OCI-LY7 (cell line): ENCODE data around the gene RNF14. TPM values are rescaled to one million over a fixed set of nuclear protein-coding genes. Genes with fewer than 3 reads are reported as not detected.
A peak's percentile ranks its signal among the peaks of the same experiment; 100 is the strongest.

Source experiments
- BruUV-seq: library from RNA; stranded (reverse); fragments of 400-500 nt; replicated peaks from 2 replicates; lab custom pipeline; 2021; lab: Mats Ljungman, UMichigan
- CTCF ChIA-PET: fragments of 300-600 bp; sonication (Branson Sonifier 250); formaldehyde crosslinking; loops from one replicate; lab custom pipeline; 2022; ENCODE audit warnings: antibody characterized with exemption; ENCODE audit not compliant: unreplicated experiment; lab: Charles Lee
- POLR2A ChIA-PET: fragments of 300-600 bp; sonication (Branson Sonifier 250); formaldehyde crosslinking; loops from one replicate; lab custom pipeline; 2022; ENCODE audit warnings: antibody characterized with exemption; lab: Charles Lee
- DNase-seq: peaks from one replicate; pipeline ENCODE4 v3.0.0-alpha.2; 2015; ENCODE audit warnings: low spot score
- H2AFZ ChIP-seq: fragments of 200-600 bp; sonication (generic), shearing (Covaris generic); 2 replicates; pipeline ENCODE4 v1.6.1; 2014; ENCODE audit warnings: mild to moderate bottlenecking, antibody characterized with exemption, low read length, moderate library complexity
- H3K27ac ChIP-seq: fragments of 200-600 bp; sonication (generic); 2 replicates; pipeline ENCODE4 v1.5.1; 2014; ENCODE audit warnings: mixed run types, low read depth, mild to moderate bottlenecking, moderate library complexity, low read length, inconsistent platforms; ENCODE audit not compliant: poor library complexity, severe bottlenecking
- H3K36me3 ChIP-seq: fragments of 200-600 bp; sonication (generic); 2 replicates; pipeline ENCODE4 v1.6.1; 2014; ENCODE audit warnings: mild to moderate bottlenecking, antibody characterized with exemption, low read length, moderate library complexity, mixed read lengths; ENCODE audit not compliant: insufficient read depth
- H3K4me1 ChIP-seq: fragments of 200-600 bp; sonication (generic); 2 replicates; pipeline ENCODE4 v1.5.1; 2014; ENCODE audit warnings: mild to moderate bottlenecking, low read length; ENCODE audit not compliant: insufficient read depth, poor library complexity, severe bottlenecking
- H3K4me2 ChIP-seq: fragments of 200-600 bp; sonication (generic); 2 replicates; pipeline ENCODE4 v1.6.1; 2014; ENCODE audit warnings: mild to moderate bottlenecking, low read length
- H3K4me3 ChIP-seq: fragments of 200-600 bp; sonication (generic); 2 replicates; pipeline ENCODE4 v1.5.1; 2014; ENCODE audit warnings: mild to moderate bottlenecking, low read depth, low read length; ENCODE audit not compliant: poor library complexity, severe bottlenecking
- H3K79me2 ChIP-seq: fragments of 200-600 bp; sonication (generic); 2 replicates; pipeline ENCODE4 v1.6.1; 2016; ENCODE audit warnings: low read depth, mild to moderate bottlenecking, low read length, moderate library complexity, mixed read lengths; ENCODE audit not compliant: insufficient read depth
- H3K9me2 ChIP-seq: fragments of 200-600 bp; sonication (generic); 2 replicates; pipeline ENCODE4 v1.6.1; 2016; ENCODE audit warnings: mild to moderate bottlenecking, low read length, mixed read lengths; ENCODE audit not compliant: insufficient read depth
- H3K9me3 ChIP-seq: fragments of 200-600 bp; sonication (generic); 2 replicates; pipeline ENCODE4 v1.6.1; 2014; ENCODE audit warnings: mild to moderate bottlenecking, mixed run types, low read length, mixed read lengths
- H4K20me1 ChIP-seq: fragments of 200-600 bp; sonication (generic); 2 replicates; pipeline ENCODE4 v1.6.1; 2014; ENCODE audit warnings: mild to moderate bottlenecking, antibody characterized with exemption, low read length, moderate library complexity, mixed read lengths; ENCODE audit not compliant: insufficient read depth
- EZH2phosphoT487 ChIP-seq: fragments of 200-600 bp; sonication (generic); IDR thresholded peaks from 2 replicates; pipeline ENCODE4 v1.6.1; 2018; ENCODE audit warnings: low read depth, borderline replicate concordance, mild to moderate bottlenecking, mixed run types, antibody characterized with exemption, low read length, moderate library complexity, mixed read lengths
- intact Hi-C: fragments of 100-400 bp; cut with micrococcal nuclease; formaldehyde crosslinking; loops from one replicate; pipeline ENCODE4 v1.10.0; 2022; ENCODE audit not compliant: unreplicated experiment
- total RNA-seq, 2 experiments: library from RNA; depleted of rRNA in 1 of 2; stranded (reverse); fragments of >200 nt in 1 of 2; shearing (Covaris generic) in 1 of 2; gene quantifications; 2 replicates each; pipeline ENCODE4 v1.2.3, GENCODE V29; 2014 to 2022
- TF ChIP-seq, protein P1 (sequence below): fragments of 200-600 bp; sonication (generic); conservative IDR thresholded peaks from 2 replicates; pipeline ENCODE4 v1.5.1; 2014; ENCODE audit warnings: mild to moderate bottlenecking, antibody characterized with exemption, low read length, moderate library complexity, mixed read lengths

Gene RNF14
- total RNA-seq, 2 experiments from 2014 or later: 31.7 to 41.1 TPM

GRCh38 chr5:141958546-141959172, 10.2 kb upstream of the RNF14 start:
- TF ChIP-seq, protein P1, sequence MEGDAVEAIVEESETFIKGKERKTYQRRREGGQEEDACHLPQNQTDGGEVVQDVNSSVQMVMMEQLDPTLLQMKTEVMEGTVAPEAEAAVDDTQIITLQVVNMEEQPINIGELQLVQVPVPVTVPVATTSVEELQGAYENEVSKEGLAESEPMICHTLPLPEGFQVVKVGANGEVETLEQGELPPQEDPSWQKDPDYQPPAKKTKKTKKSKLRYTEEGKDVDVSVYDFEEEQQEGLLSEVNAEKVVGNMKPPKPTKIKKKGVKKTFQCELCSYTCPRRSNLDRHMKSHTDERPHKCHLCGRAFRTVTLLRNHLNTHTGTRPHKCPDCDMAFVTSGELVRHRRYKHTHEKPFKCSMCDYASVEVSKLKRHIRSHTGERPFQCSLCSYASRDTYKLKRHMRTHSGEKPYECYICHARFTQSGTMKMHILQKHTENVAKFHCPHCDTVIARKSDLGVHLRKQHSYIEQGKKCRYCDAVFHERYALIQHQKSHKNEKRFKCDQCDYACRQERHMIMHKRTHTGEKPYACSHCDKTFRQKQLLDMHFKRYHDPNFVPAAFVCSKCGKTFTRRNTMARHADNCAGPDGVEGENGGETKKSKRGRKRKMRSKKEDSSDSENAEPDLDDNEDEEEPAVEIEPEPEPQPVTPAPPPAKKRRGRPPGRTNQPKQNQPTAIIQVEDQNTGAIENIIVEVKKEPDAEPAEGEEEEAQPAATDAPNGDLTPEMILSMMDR: no peak
- ChIA-PET CTCF (interaction anchor here (1.1 kb wide), 1 partner anchor 35 kb away, joined by 3 read pairs; the partner anchor contains the start of gene DELE1), POLR2A (interaction anchor here (1.1 kb wide), 1 partner anchor 42 kb away, joined by 4 read pairs; no protein-coding TSS in a partner anchor)
- DNase-seq: no peak
- Histone ChIP-seq H3K4me2 (peak overlapping the region; percentile 16; the same call in 1 of the 2 replicates), H3K36me3 (no peaks in the 10 kb centered on the region), H3K9me3 (no peaks in the 10 kb centered on the region), H4K20me1 (no peaks in the 10 kb centered on the region), H3K4me3 (no peak overlapping the region), H3K4me1 (peaks cover 51% of the 10 kb centered on the region), H3K79me2 (no peaks in the 10 kb centered on the region), H3K27ac (no peak overlapping the region), H3K9me2 (no peaks in the 10 kb centered on the region), H2AFZ (peak overlapping the region; percentile 70; the same call in 1 of the 2 replicates)
- intact Hi-C loops: no loop called here
- BruUV-seq: no TSS peak

DNA sequence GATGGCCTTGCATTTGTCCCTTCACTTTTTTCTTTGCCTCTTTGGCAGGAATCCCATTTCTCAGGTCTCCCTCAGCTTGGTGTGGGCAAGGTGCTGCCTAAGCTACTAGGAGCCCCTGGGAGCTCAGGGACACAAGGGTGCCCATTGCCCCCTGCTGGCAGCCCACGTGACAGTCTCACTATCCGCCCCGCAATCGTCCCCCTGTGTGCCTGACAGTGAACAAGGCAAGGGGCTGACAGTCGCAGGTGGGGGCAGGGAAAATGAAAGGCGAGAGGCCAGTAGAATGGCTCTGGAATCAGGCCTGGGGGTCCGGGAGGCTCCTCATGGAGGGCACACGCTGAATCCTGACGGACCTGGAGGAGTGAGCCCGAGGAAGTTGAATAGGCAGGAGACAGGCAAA, 8.9 kb upstream of the RNF14 start:
- Histone ChIP-seq H3K79me2 (no peaks in the 10 kb centered on the region), H3K36me3 (no peaks in the 10 kb centered on the region), H3K4me3 (no peak overlapping the region), H4K20me1 (no peaks in the 10 kb centered on the region), H3K4me1 (peaks cover 42% of the 10 kb centered on the region), H3K27ac (no peak overlapping the region), H3K9me2 (no peaks in the 10 kb centered on the region), H3K9me3 (no peaks in the 10 kb centered on the region), H2AFZ (peak overlapping the region; percentile 89; the same call in 1 of the 2 replicates), H3K4me2 (no peak overlapping the region)
- no TSS peak for BruUV-seq
- intact Hi-C loops: loop anchor here (1.0 kb wide), 5 partner anchors 46 to 295 kb away; no protein-coding TSS in a partner anchor
- TF ChIP-seq EZH2phosphoT487: no peak
- TF ChIP-seq, protein P1: peak; percentile 68
- DNase-seq: peak; percentile 64
- CTCF ChIA-PET: interaction anchor here (0.6 to 2.4 kb wide), 8 partner anchors 9 to 268 kb away, joined by 3 to 19 read pairs (median 10); partner anchors contain the start of genes DELE1 and RNF14
- POLR2A ChIA-PET: interaction anchor here (0.8 to 2.7 kb wide), 4 partner anchors 9 to 268 kb away, joined by 4 to 20 read pairs (median 6); partner anchors contain the start of gene RNF14
